GM12878 (cell line): ENCODE results near the gene NEO1. TPM values are rescaled to one million over a fixed set of nuclear protein-coding genes. Genes with fewer than 3 reads are reported as not detected.

Experiments used
- ATAC-seq: fragments of 200-7000 bp; cut with Tn5 transposase; 3 replicates; pipeline ENCODE4 v1.9.1; 2020; ENCODE audit warnings: mild to moderate bottlenecking, moderate library complexity
- BruUV-seq: library from RNA; stranded (reverse); fragments of 400-500 nt; replicated peaks from 2 replicates; lab custom pipeline; 2021; lab: Mats Ljungman, UMichigan
- CTCF ChIA-PET: fragments of 300-600 bp; sonication (Branson Sonifier 250); formaldehyde crosslinking; extraction: SDS; loops from one replicate; lab custom pipeline; 2021; ENCODE audit warnings: inconsistent platforms; lab: Yijun Ruan, JAX
- POLR2A ChIA-PET: fragments of 350-600 bp; formaldehyde crosslinking; extraction: SDS; loops from one replicate; lab custom pipeline; 2021; ENCODE audit warnings: inconsistent platforms; lab: Charles Lee
- RAD21 ChIA-PET: fragments of 300-600 bp; sonication (Branson Sonifier 250); formaldehyde crosslinking; loops from one replicate; lab custom pipeline; 2023; ENCODE audit warnings: antibody characterized with exemption; ENCODE audit not compliant: unreplicated experiment; lab: Charles Lee
- SMC1A ChIA-PET: fragments of 300-600 bp; sonication (Branson Sonifier 250); formaldehyde crosslinking; loops from one replicate; lab custom pipeline; 2023; ENCODE audit not compliant: unreplicated experiment, uncharacterized antibody; lab: Charles Lee
- DNase-seq: peaks from one replicate; pipeline ENCODE4 v3.0.0-alpha.2; 2011; ENCODE audit warnings: low read depth, low spot score
- FAIRE-seq: peaks from 3 replicates; lab custom pipeline; 2011; peaks lifted over from hg19 to GRCh38; lab: Jason Lieb, UNC
- H2AFZ ChIP-seq: 2 replicates; pipeline ENCODE4 v1.6.0; 2011; ENCODE audit warnings: low read depth, low read length, control low read depth; ENCODE audit not compliant: control insufficient read depth
- H3K27ac ChIP-seq: 2 replicates; pipeline ENCODE4 v1.5.1; 2011; ENCODE audit warnings: control low read depth; ENCODE audit not compliant: control insufficient read depth, insufficient read depth
- H3K27me3 ChIP-seq, 2 experiments: replicated peaks in 1 of 2; 2 replicates each; pipeline versions ENCODE4 v1.6.0 to v1.6.1; 2011; ENCODE audit warnings: low read length in 1 of 2; ENCODE audit not compliant: control insufficient read depth in 2 of 2, insufficient read depth in 2 of 2
- H3K36me3 ChIP-seq, 2 experiments: 2 replicates each; pipeline ENCODE4 v1.5.1; 2011; ENCODE audit warnings: low read length in 1 of 2; ENCODE audit not compliant: control insufficient read depth in 2 of 2, insufficient read depth in 2 of 2
- H3K4me1 ChIP-seq: 2 replicates; pipeline ENCODE4 v1.6.1; 2011; ENCODE audit warnings: mild to moderate bottlenecking, low read length, moderate library complexity, mixed read lengths; ENCODE audit not compliant: control insufficient read depth, insufficient read depth
- H3K4me2 ChIP-seq: 2 replicates; pipeline ENCODE4 v1.6.0; 2011; ENCODE audit warnings: control low read depth; ENCODE audit not compliant: control insufficient read depth, insufficient read depth
- H3K4me3 ChIP-seq: fragments of 200-600 bp; sonication (generic); 2 replicates; pipeline ENCODE4 v1.5.1; 2016
- H3K79me2 ChIP-seq: 2 replicates; pipeline ENCODE4 v1.6.0; 2011; ENCODE audit warnings: low read length; ENCODE audit not compliant: control insufficient read depth, insufficient read depth
- H3K9ac ChIP-seq: 2 replicates; pipeline ENCODE4 v1.8.0; 2011; ENCODE audit warnings: low read length, control low read depth, mixed read lengths; ENCODE audit not compliant: control insufficient read depth, insufficient read depth
- H3K9me3 ChIP-seq: replicated peaks from 3 replicates; pipeline ENCODE4 v1.5.1; 2011; ENCODE audit warnings: mild to moderate bottlenecking, low read length; ENCODE audit not compliant: control insufficient read depth, insufficient read depth
- H4K20me1 ChIP-seq: 2 replicates; pipeline ENCODE4 v1.6.0; 2011; ENCODE audit not compliant: control insufficient read depth, insufficient read depth
- EGR1 ChIP-seq, 2 experiments: IDR thresholded peaks; 1 replicate in 1 of 2; 2 replicates in 1 of 2; pipeline ENCODE4 v1.6.1; 2011 to 2012; ENCODE audit warnings: low read depth in 2 of 2, low read length in 2 of 2, borderline replicate concordance in 1 of 2, mild to moderate bottlenecking in 1 of 2, moderate library complexity in 1 of 2
- RFX5 ChIP-seq: IDR thresholded peaks from 2 replicates; pipeline ENCODE4 v1.6.1; 2011; ENCODE audit warnings: low read depth, low read length, improper control_type of control experiment
- SP1 ChIP-seq: IDR thresholded peaks from one replicate; pipeline ENCODE4 v1.6.1; 2011; ENCODE audit warnings: low read depth, low read length
- SREBF1 ChIP-seq: IDR thresholded peaks from 2 replicates; pipeline ENCODE4 v1.6.1; 2012; ENCODE audit warnings: mild to moderate bottlenecking, low read length
- WRNIP1 ChIP-seq: IDR thresholded peaks from 2 replicates; pipeline ENCODE4 v1.6.1; 2011; ENCODE audit warnings: low read depth, low read length, improper control_type of control experiment, borderline replicate concordance
- WGBS: methylation state at CpG from one replicate; pipeline ENCODE4 v1.1.6; 2016; ENCODE audit warnings: low lambda C conversion rate; ENCODE audit not compliant: insufficient replicate concordance, insufficient coverage; ENCODE audit errors: missing lambda C conversion rate; 5-methylcytosine and 5-hydroxymethylcytosine counted together
- in situ Hi-C: fragments of 300-500 bp; cut with MboI; formaldehyde crosslinking; loops from 9 replicates; pipeline ENCODE4 v1.14.3; 2018; ENCODE audit warnings: mixed read lengths
- intact Hi-C: fragments of 100-400 bp; cut with micrococcal nuclease; formaldehyde crosslinking; loops from one replicate; pipeline ENCODE4 v1.14.2; 2022; ENCODE audit not compliant: unreplicated experiment
- polyA plus RNA-seq, 11 experiments: library from polyadenylated mRNA; depleted of rRNA in 4 of 11; unstranded in 6 of 11; stranded (reverse) in 5 of 11; fragments of >200 nt; fragmentation: Nextera tagmentation in 4 of 11; fragmentation: Illumina TruSeq in 1 of 11; extraction: Ambion mirVana in 4 of 11; extraction: Trizol in 1 of 11; gene quantifications; 1 replicate in 1 of 11; 2 replicates in 10 of 11; pipeline versions ENCODE4 v1.2.1 to v1.2.3, GENCODE V29; 2011 to 2016; ENCODE audit warnings: inconsistent platforms in 2 of 11, missing spikeins in 2 of 11, low read depth in 1 of 11
- total RNA-seq, 4 experiments: library from RNA; depleted of rRNA in 3 of 4; stranded (reverse); fragments of >200 nt in 3 of 4; fragmentation: Illumina TruSeq in 1 of 4; extraction: Trizol in 1 of 4; gene quantifications; 2 replicates each; pipeline versions ENCODE4 v1.2.1 to v1.2.3, GENCODE V29; 2013 to 2021
- TF ChIP-seq, protein P1 (sequence below): IDR thresholded peaks from 2 replicates; pipeline ENCODE4 v1.6.1; 2012; ENCODE audit warnings: low read depth, low read length, improper control_type of control experiment
- TF ChIP-seq, protein P2 (sequence below): IDR thresholded peaks from 2 replicates; pipeline ENCODE4 v1.6.1; 2011; ENCODE audit warnings: borderline replicate concordance, low read depth, mild to moderate bottlenecking, moderate library complexity, low read length; ENCODE audit not compliant: insufficient read depth, poor library complexity, severe bottlenecking

The NEO1 gene
- total and polyA plus RNA-seq, 10 of the 15 experiments (the other 5 are each of a cell fraction or from before 2014, with no cell fraction given), result 0.03 to 2.0 (median 0.32) TPM

DNA sequence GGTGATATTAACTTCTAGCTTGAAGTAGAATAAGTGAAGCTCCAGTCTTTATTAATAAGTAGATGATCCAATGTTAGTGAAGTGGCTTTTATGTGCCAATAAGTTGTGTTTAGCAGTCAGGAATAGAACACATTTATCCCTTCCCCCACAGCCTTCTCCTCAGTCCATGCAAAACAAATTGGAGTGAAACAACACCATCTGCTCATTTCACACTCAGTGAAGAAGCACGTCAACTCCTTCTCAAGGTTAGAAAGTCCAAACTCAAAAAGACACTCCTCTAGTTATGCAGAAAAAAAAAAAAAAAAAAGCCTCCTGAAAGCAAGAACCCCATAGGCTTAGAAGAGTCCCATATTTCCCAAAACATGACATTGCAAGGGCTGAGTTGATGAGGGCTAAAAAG, 18.0 kb upstream of the NEO1 start:
- ChIA-PET POLR2A (no interaction called here), CTCF (interaction anchor here (1.2 kb wide), 1 partner anchor 312 kb away, joined by 4 read pairs; no protein-coding TSS in a partner anchor), SMC1A (no interaction called here), RAD21 (no interaction called here)
- no peak overlapping the region for H2AFZ ChIP-seq
- no peak for ATAC-seq
- no TSS peak for BruUV-seq
- no peak overlapping the region for H3K4me2 ChIP-seq
- no peak overlapping the region for H3K9ac ChIP-seq
- H3K4me1 ChIP-seq, result no peaks in the 10 kb centered on the region
- 71% methylated on average over 1 of the region's 1 CpG for WGBS
- intact Hi-C loops, result no loop called here
- FAIRE-seq, result no peak
- H4K20me1 ChIP-seq, result no peaks in the 10 kb centered on the region
- in situ Hi-C loops, result no loop called here
- no peaks in the 10 kb centered on the region for H3K9me3 ChIP-seq
- H3K36me3 ChIP-seq, result no peaks in the 10 kb centered on the region
- no peak overlapping the region for H3K4me3 ChIP-seq
- no peak overlapping the region for H3K27ac ChIP-seq
- no peaks in the 10 kb centered on the region for H3K79me2 ChIP-seq
- TF ChIP-seq WRNIP1 (no peak), RFX5 (no peak), EGR1 (IDR thresholded peaks at IDR 0.05; ENCODE audit: borderline replicate concordance in 1 of 2, low read depth in 2 of 2, low read length in 2 of 2) (no peak)
- H3K27me3 ChIP-seq, result 0 out of 4 replicates have a peak, but pooled peaks cover 0 to 3% of the 10 kb centered on the region in 2 experiments
- no peak for DNase-seq

DNA sequence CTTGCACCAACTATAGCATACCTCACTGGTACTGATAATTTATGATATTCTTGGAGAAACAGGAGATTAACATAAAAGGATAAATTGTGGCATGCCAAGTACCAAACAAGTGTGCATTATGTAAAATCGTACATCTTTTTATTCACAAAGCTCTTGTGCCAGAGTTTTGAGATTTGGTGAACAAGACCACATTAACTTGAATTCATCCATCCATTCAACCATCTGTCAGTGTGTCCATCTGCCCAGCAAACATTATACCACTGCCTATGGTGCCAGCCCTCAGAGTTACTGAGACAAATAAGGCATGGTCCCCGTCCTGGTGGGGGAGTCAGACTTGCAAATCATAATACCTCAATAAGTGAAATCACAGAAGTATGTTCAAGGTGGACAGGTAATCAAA, 17.0 kb upstream of the NEO1 start:
- ChIA-PET RAD21 (no interaction called here), CTCF (interaction anchor here (1.8 kb wide), 1 partner anchor 8 kb away, joined by 5 read pairs; no protein-coding TSS in a partner anchor), POLR2A (interaction anchor here (0.6 kb wide), 1 partner anchor 12 kb away, joined by 5 read pairs; no protein-coding TSS in a partner anchor), SMC1A (no interaction called here)
- H3K4me3 ChIP-seq, result no peak overlapping the region
- H3K36me3 ChIP-seq, result no peaks in the 10 kb centered on the region
- 0% methylated on average over 2 of the region's 2 CpGs for WGBS
- 0 out of 4 replicates have a peak, but pooled peaks cover 0 to 3% of the 10 kb centered on the region in 2 experiments for H3K27me3 ChIP-seq
- FAIRE-seq (no peak), DNase-seq (no peak), ATAC-seq (no peak)
- H3K4me1 ChIP-seq, result no peaks in the 10 kb centered on the region
- no peak overlapping the region for H2AFZ ChIP-seq
- in situ Hi-C loops, result no loop called here
- TF ChIP-seq, protein P1, sequence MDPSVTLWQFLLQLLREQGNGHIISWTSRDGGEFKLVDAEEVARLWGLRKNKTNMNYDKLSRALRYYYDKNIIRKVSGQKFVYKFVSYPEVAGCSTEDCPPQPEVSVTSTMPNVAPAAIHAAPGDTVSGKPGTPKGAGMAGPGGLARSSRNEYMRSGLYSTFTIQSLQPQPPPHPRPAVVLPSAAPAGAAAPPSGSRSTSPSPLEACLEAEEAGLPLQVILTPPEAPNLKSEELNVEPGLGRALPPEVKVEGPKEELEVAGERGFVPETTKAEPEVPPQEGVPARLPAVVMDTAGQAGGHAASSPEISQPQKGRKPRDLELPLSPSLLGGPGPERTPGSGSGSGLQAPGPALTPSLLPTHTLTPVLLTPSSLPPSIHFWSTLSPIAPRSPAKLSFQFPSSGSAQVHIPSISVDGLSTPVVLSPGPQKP, result no peak
- TF ChIP-seq SREBF1 (no peak), SP1 (no peak)
- TF ChIP-seq, protein P2, sequence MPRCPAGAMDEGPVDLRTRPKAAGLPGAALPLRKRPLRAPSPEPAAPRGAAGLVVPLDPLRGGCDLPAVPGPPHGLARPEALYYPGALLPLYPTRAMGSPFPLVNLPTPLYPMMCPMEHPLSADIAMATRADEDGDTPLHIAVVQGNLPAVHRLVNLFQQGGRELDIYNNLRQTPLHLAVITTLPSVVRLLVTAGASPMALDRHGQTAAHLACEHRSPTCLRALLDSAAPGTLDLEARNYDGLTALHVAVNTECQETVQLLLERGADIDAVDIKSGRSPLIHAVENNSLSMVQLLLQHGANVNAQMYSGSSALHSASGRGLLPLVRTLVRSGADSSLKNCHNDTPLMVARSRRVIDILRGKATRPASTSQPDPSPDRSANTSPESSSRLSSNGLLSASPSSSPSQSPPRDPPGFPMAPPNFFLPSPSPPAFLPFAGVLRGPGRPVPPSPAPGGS, result no peak
- H3K9me3 ChIP-seq, result no peaks in the 10 kb centered on the region
- H3K79me2 ChIP-seq, result no peaks in the 10 kb centered on the region
- no peak overlapping the region for H3K4me2 ChIP-seq
- intact Hi-C loops, result no loop called here
- no peaks in the 10 kb centered on the region for H4K20me1 ChIP-seq
- no TSS peak for BruUV-seq
- H3K9ac ChIP-seq, result no peak overlapping the region
- no peak overlapping the region for H3K27ac ChIP-seq
